Hepatic stellate cell (primary cell): ENCODE data around the gene RBMS1.

Source experiments
- DNase-seq: peaks from one replicate; pipeline ENCODE4 v3.0.0; 2011; ENCODE audit warnings: low spot score

The RBMS1 gene

DNA sequence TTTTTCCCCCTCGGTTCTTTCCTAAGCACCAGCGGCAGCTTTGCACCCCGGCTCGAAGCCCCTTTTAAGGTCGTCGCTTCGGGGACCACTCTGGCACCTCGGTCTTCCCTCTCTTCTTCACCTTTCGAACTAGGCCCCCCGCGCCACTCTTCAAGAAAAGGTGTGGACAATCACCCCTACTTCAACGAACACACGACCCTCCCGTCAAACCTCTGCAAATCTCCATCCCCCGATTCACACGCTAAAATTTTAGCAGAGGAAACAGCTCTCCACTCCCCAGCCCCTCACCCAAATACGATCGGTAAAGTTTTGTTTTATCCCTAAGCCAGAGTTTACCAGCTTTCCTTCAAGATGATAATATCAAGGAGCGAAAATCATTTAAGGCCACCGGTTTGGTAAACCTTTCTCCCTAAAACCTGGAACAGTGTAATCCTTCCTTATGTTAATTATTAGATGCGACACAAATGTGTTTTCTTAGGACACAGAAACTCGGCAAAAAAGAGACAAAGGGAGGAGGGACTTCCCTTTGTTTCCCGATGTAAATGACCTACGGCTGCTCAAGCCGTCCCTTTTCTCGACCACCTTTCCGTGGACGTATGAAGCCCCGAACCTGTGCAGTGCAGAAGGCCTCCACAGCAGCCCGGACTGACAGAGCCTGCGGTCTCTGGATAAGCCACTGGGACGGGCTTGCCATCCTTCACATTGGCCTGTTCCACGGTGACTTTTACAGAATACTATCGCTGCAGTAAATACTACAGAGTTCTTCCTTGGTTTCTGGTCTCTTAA is 85.2 kb downstream of the RBMS1 start:
- DNase-seq = no peak

DNA sequence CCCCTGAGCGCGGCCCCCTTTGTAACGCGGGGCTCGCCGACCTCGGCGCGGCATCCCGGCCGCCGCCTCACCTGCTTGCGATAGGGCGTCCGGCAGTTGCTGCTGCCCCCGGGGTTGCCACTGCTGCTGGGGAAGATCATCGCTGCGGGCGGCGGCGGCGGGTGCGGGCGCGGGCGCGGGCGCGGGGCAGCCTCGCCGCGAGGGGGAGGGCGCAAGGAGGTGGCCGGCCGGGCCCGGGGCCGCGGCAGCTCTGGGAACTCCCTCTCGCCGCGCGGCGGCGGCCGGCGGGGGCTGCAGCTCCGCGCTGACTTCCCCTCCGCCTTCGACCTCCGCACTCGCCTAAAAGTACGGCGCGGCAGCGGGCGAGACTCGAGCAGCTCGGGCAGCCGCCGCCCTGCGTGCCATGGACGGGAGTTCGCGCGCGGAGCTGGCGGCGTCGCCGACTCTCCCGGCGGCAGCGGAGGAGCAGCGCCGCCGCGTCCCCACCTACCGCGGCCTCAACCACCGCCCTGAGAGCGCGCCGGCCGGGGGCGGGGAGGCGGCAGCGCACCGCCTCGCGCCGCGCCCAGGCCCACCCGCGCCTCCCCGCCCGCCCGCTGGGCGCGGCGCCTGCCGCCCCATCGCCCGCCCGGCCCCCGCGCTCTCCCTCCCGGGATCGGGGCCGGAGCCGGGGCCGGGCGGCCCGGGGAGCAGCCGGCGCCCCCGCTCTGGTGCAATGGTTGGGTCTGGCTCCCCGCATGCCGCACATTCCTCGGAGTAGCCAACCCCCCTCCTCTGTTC is 86.0 kb downstream of the RBMS1 start:
- DNase-seq = peak; percentile 64

DNA sequence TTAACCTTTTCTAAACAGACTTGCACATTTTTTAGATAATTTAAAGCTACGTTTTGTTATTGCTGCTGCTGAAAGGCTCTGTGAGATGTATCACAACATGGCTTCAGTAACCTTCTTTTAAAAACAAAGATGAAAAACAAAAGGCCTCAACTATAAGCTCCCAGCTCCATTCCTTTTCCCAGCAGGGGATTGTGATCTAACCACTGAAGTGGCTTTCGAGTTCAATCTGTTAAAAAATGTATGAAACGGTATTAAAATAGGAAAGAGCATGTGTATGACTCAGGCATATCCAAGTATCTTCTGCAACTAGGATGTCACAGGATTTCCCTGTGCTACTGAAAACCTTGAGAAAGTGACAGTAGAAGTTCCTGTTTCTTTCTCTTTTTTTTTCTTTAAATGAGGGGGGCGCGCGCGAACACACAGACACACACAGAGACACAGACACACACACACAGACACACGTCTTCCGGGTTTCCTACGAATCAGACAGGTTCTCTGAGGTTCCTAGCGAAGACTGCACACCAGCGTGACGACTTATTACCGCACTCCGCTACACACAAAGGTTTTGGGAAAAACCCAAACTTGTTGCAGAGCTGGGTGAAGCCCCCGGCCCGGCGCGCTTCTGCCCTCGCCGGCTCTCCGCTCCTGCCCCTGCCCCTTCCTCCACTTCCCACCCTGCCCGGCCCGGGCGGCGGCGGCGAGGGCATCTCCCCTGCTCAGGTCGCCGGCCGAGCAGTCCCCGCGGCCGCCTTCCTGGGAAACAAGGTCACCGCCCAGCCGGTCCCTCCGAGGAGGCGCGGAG is 86.8 kb downstream of the RBMS1 start:
- no peak for DNase-seq

DNA sequence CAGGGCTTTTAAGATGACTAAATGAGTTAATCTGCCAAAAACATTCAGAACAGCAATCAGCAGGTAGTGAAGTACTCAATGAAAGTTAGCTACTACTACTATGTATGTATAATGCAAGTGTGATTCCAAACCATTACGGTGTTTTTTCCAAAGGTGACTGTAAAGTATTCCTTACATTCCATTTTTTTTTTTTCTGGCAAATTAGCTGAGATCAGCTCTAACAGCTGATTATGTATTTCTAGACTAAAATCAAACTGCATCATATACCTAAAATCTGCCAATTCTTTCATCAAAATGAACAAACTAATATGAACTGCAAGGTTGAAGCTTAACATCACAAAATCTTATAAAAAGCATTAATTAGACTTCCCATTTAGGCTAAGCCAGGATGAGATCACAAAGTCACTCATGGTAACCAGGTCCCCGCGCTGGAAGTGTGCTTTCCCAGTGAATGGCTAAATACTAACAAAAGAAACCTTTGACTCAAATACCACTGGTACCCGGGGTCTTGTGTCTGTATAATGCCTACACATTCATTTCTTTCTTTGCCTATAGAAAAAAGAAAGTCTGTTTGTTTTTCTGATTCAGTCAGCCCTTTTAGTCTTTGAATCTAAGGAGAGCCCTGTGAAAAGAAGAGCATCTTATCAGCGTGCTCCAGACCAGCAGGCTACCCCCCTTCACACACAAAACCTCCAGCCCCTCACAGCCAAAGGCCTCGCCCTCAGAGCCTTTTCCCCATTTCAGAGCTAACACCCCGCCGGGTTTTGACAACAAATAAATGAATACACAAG is 88.3 kb downstream of the RBMS1 start:
- no peak for DNase-seq

DNA sequence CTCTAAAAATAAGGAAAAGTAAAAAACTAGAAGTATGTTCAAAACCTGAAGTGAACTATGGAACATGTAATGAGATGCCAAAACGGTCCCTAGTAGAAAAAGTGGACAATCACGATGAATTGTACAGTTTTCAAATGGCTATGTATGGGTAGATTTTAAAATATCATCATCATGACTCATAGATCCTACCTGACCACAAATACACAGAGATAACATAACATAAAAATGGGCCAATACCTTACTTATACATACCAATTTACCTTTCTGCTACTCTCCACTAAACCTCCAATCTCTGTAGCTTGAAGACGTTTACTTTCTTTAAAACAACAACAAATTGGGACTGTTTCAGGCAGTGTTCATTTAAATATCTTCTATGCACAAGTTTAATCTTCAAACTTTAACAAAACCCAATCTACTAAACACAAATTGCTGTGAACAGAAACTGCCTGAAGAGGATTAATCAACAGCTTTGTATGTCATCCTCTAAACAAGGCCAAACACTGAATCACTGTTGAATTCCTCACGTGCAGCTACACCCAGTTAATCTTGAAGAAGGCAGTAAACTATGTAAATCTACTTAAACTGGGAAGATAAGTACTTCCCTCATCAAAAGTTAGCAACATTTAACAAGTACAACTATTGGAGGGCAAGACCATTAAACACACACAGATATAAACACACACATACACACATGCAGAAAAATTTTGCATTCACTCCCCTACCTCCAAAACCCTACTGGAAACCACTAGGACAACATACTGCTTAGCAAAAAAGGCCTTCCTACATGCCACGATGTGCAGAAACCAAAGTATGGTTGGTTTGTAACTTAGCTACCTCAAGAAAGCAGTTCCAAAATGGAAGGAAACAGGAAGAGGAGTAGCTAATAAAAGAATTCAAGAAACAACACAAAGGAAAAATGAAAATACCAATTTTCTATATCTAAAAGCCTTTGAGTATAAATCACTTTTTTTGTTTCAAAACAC is 90.3 kb downstream of the RBMS1 start:
- DNase-seq = no peak

DNA sequence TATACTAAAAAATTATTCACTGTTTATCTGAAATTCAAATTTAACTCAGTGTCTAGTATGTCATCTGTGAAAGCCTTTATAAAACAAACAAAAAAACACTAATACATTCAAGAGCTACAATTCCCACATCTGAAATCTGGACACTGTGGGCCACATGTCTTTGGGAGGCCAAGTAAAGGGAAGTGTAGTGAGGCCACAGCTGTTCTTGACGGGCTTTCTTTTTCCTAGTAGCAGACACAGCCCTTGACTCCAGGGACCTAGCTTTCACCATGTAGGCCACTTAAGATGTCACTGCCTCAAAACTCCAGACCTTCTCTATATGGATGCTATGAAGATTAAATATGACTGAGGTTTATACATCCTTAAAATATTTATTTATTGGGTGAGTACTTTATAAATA is 91.1 kb downstream of the RBMS1 start:
- DNase-seq = no peak

DNA sequence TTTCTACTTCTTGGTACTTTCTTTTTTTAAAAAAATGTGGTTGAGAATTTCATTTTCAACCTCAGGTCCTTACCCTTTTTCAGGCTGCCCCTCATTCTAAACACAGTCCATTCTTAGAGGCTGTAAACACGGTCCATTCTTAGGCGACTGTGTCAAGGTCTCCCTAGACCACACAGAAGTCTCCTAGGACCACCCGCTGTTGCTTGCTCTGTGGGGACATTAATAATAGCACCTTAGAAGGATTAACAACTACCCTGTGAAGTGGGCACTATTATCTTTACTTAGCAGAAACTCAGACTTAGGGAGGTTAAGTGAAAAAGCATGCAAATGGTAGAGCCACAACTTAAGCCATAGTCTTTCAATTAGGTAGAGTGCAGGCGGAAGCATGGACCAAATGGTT is 91.7 kb downstream of the RBMS1 start:
- no peak for DNase-seq

DNA sequence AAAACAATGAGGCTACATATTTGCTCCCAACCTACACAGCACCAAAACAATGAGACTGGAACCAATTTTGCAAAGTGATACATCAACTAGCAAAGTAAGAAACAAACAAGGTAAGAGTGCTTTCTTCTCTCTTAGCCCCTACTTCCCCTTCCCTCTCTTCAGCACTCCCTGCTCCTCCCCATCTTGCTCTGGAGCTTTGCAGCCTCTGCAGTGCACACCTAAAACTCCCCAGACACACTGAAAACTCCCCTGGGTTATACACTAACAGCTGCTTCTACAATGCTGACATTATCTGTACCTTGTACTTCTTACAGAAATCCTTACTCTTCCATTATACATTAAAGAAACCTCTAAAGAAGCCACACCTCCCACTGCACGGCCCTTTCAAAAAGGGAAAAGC is 93.7 kb downstream of the RBMS1 start:
- no peak for DNase-seq

DNA sequence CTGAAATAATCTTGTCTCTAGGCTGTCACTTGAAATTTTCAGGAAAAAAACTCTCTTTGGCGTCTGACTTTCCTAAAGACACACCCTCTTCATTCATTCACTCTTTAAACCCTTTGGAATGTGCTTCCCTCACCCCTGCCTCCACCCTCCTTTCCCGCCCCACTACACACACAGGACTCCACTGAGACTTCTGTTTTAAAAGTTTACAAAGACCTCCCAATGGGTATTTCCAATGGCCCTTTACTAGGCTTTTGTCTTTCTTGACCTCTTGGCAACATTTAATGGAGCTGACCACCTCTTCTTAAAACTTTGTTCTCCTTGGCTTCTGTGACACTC is 96.1 kb downstream of the RBMS1 start:
- DNase-seq = no peak

DNA sequence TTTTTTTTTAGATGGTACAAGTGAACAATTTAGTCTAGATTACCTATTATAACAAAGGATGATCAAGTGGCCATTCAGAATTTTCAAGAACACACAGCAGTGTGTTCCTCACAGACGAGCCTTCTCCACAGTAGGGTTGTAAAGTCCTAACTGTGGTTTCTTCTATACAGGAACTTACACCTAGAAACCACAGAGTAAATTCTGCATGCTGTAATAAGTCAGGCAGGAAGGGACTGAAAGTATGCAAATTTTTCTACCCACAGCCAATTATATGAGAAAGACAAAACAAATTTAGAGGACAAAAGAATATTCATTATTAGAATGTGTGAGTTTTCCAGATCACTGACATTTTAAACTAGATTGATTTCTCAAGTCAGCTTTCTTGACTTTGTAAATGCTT is 99.5 kb downstream of the RBMS1 start:
- no peak for DNase-seq

DNA sequence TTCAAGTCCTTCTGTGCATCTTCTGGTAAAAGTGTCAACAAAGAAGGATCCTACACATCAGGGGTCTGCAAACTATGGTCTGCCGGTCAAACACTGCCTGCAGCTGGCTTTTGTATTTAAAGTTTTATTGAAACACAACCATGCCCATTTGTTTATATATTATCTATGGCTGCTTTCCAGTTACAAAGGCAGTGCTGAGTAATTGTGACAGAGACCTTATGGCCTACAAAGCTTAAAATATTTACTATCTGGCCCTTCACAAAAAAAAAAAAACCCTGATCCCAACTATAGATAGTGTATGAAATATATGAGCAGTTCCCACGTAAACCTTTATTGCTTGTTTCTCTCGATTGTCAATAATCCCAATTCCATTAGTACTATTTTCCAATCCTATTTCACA is 101.4 kb downstream of the RBMS1 start:
- DNase-seq = no peak

DNA sequence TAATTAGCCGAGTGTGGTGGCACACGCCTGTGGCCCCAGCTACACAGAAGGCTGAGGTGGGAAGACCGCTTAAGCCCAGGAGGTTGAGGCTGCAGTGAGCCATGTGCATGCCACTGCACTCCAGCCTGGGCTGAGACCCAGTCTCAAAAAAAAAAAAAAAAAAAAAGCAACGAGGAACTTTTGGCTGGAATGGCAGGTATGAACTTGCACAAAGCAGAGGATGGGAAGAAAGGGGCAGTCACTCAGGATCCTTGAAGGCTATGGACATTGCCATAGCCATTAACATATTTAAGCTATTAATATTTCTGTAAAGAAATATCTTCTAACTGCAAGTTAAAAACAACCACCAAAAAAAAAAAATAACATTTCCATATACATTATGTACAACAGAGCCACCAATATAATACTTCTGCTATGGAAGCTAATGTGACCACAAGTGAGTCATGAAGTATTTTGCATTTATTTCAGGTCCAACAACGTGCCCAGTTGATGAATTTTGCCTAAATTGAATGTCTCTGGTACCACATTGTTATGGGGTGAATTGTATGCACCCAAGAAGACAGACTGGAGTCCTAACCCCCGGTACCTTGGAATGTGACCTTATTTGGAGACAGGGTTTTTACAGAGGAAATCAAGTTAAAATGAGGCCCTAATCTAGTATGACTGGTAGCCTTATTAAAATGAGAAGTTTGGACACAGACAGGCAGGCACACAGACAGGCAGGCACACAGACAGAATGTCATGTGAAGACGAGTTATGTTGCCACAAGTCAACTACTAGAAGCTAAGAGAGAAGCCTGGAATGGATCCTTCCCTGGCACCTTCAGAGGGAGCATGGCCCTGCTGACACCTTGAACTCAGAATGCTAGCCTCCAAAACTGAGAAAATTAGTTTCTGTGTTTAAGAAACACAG is 102.8 kb downstream of the RBMS1 start:
- no peak for DNase-seq

DNA sequence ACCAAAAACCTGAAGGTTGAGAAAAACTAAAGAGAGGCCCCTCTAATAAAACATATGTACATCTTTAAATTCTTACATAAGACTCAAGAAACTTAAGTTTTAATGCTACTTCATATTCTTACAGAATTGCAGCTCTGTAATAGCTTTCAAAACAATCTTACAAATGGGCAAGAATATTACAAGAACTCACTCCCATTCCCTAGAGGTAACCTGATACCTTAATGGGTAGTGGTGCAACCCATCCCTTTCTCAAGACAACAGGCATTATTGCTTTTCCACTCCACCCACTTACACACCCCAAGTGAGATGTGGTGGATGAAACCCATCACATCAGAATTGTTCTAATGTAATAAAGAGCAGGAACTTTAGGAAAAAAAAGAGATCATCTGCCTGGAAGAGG is 103.7 kb downstream of the RBMS1 start:
- DNase-seq = no peak

DNA sequence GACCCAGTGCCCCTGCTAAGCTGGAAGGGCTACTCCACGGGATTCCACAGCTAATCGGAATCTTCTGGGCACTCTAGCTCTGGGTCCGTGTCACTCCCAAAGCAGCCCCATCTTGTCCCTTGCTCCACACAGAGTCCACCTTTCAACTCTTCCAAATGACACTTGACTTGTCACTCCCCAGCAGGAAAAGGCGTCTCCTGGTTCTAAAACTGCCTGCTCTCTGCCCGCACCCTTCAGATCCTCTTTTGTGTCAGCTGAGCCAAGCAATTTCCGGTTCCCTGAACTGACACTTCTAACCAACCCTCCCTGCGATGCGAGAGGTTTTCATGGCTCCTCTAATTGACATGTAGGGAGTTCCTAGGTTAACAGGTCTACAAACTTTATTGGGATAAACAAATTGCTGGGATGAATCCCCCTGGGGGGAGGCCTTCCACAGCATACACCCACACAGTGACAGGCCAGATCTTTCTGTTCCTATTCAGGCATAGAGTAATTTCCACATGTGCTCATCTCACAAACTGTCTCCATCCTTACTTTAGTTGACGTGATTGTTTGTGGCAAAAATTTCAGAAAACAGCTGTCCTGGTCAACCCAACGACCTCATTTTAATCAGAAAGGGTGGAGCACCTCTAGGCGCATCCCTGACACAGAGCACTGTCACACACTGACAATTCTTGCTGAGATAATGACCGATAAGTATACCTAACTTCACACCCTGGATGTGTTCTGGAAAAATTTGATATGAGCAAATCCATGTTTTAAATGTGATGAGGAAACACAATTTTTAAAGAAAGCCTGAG is 104.9 kb downstream of the RBMS1 start:
- DNase-seq = no peak

DNA sequence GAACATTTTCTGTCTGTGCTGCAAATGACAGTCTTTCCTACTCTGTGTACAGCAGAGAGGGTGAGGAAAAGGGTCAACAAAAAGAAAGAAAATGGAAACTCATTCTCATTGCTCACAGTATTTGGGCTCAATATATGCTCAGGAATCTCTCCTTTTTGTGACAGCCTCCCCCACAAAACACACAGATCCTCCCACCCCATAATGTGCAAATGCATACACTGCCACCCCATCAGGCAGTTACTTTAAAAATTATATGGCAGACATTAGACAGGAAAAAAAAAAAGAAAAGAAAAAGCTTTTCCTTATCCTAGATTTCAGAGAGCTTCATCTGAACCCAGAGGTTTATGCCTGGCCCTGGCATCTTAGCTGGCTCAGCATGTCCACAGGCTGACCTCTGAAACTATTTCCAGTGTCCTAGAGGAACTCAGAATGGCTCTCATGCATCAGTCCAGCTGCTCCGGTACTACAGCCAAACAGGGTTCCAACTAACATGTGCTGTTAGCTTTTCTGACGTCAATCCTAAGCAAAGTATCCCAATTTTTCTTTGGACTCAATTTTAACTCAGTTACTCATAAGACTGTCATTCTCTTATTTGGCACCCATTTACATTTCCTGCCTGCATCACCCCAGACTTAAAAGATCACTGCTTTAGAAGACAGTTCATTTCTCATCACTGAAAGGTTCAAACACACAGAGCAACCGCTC is 105.9 kb downstream of the RBMS1 start:
- peak; percentile 69 for DNase-seq

DNA sequence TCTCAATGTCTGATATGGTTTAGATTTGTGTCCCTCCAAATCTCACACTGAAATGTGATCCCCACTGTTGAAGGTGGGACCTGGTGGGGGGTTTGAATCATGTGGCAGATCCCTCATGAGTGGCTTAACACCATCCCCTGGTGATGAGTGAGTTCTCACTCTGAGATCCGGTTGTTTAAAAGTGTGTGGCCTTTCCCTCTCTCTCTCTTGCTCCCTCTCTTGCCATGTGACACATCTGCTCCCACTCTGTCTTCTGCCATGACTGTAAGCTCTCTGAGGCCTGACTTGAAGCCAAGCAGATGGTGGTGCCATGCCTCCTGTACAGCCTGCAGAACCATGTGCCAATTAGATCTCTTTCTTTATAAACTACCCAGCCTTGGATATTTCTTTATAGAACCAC is 108.8 kb downstream of the RBMS1 start:
- DNase-seq = no peak

DNA sequence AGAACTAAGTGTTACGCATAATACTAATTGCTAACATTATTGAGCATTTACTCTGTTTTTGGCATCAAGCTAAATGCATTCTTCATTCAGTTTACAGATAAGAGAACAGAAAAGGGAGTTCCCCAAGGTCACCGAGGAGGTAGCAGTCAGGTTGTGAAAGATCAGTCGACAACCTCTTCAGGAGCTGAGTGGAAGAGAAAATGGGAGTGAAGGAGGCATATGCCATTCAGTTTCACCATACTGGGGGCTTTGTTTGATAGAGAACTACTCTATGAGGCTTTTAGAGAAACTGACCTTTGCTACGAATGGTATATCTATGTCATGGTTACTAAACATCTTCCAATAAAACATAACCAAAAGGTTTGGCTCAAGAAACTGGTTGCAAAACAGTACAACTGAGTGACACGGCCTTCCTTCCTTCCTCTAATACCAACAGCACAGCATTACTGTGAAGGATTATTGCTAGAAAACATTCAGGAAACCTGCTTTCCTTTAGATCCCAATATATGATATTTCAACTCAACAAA is 112.1 kb downstream of the RBMS1 start:
- no peak for DNase-seq

DNA sequence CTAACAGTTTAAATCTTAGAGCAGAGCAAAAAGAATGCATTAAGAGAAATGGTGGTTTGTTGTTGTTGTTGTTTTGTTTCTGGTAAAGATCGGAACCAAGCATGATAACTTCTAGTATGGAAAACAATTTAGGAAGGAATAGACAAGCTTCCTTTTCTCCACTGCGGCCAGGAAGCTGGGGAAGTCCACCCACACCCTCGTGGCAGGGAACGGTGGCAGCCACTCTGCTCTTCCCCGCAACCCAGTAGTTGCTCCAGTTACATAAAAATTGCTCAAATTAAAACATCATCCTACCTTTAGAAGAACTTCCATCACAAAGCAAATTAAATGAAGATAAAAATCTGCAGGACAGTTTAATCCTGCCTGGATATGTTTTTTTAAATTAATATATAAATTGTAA is 113.0 kb downstream of the RBMS1 start:
- no peak for DNase-seq
